Measurements from ENCODE around the gene PPT2.
"Not testable (repeated sequence)": the region's sequence is repeated elsewhere in the genome, so short reads cannot be mapped to it uniquely, and the experiment has no call there.

Gene PPT2

GRCh38 chr6:32190911-32191677, 37.2 kb downstream of the PPT2 start:
- DNase-seq: no peak

DNA sequence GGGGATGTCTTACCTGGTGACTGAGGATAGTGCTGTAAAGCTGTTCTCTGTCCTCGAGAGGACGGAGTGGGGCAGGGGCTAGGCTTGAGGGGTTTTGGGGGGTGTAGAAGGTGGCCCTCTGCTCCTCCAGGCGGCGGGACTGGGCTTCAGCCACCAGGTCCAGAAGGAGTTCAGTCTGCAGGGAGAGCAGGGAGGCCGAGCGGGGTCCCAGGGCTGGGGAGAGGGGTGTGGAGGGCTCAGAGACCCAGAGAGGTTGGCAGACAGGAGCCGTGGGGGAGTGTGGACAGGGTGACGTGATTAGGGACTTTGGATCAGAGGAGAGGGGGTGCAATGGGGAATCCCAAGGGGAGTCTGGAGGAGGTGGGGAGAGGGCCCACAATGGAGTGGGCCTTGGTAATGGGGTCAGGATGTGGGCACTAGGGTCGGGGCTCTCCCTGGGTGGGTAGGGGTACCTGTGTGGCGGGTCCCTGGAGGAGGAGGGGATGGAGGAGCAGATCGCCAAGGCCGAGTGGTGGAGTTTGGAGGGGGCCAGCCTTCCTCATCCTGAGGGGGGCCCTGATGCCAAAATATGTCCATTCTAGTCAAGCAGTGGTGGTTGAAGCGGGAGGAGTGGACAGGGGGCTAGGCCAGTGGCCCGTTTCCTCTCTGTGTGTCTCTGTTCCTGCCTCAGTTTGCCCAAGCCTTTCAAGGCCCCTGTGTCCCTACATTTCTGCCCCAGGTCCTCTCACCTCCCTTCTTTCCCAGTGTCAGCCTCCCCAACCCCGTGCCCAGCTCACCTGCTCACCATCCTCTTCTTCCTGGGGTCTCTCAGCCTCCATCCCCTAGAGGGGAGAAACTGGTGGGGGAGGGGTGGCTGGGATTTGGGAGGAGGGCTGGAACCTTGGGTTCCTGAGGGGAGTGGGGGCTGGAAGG, 38.0 kb downstream of the PPT2 start:
- no peak for DNase-seq

- peak; percentile 79 for DNase-seq
Measured at GRCh38 chr6:32192608-32193039, 38.7 kb downstream of the PPT2 start, which contains the start of gene GPSM3. GPSM3 (minus strand) TSS chr6:32192643; CDS start chr6:32192513, 130 bp downstream.

- not testable (repeated sequence) for DNase-seq
Measured at GRCh38 chr6:32193096-32193495, 39.2 kb downstream of the PPT2 start.

- no peak for DNase-seq
Measured at GRCh38 chr6:32194388-32194787, 40.4 kb downstream of the PPT2 start.

DNA sequence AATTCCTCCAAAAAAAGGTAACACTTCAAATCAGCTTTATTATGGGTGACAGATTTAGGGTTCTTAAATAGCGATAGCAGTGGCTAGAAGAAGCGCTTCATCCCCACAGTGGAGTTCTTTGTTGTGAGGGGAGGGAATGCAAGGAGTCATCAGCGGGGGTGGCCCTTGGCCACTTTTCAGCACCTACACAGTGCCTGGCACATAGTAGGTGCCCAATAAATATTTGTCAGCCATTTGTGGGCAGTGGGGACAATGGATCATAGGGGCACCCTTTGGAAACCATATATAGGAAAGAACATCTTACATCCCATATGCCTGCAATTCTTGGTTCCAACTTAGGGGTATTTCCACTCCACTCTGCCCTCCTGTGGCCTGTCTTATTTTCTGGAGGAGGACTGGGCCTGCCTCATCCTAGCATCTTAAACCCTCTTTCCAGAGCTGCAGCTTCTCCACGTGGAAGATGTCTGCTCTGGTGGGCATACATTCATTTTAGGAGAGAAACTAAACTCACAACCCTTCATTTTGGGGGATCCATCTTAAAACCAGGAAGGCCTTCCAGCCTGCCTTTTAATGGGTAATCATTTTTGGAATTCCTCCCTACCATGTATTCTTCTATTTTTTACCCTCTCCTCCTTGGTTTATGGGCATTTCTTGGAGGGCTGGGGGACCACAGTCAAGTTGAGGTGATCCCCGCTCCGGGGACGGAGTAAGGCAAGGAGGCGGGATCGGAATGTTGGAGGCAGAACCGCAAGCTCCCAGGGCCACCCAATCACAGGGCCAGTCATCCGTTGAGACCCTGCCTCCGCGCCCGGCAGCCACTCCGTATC, 41.1 kb downstream of the PPT2 start:
- DNase-seq: peak; percentile 40

DNA sequence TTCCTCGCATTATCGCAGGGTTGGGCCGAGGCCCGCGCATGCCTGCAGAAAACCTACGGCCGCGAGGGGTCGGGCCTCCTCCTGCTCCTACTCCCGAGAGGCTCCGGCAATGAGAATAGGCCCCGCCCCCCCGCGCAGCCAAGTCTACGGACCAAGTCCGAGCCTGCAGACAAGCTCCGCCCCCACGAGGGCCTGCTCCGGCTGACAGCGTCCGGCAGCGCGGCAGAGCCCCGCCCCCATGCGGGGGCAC, 41.6 kb downstream of the PPT2 start:
- peak; percentile 100 for DNase-seq

GRCh38 chr6:32195902-32196681, 42.2 kb downstream of the PPT2 start:
- DNase-seq: peak; percentile 61

DNA sequence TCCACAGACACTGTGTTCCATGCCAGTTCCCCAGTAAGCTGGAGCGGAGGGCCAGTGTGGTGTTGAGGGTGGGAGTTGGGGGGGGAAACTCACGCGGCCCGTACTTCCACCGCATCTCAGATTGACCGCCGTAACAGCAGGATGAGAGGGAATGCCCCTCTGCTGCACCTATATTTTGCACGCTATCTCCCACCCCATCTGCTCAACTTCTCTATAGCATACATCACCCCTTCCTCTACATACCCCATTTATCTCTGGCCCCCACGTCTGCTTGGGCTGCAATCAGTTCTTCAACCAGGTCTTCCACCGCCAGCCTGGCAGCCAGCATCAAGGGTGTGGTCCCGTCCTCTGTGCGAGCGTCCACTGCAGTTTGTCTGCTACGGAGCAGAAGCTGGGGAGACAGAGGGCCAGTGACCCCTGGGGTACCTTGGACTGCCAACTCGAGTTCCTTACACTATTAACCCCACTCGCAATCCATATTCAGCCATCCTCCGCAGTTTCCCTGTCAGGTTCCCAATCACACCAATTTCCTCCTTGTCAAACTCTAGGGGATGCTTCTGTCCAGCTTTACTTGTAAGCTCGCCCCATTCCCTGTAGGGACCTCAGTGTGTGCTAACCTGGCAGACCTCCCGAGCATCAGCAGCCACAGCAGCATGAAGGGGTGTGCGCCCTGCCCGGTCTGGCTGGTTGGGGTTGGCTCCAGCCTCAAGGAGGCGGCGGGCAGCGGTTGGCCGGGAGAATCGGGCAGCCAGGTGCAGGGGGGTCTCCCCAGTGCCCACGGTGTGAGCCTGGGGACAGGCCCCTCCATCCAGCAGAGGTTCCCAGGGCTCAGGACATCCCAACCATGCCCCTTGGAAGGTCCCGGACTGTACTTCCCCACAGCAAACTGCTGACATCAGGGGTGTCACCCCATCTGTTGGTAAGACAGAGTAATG, 43.0 kb downstream of the PPT2 start:
- DNase-seq: no peak

GRCh38 chr6:32198345-32198696, 44.4 kb downstream of the PPT2 start:
- no peak for DNase-seq

GRCh38 chr6:32198866-32199265, 44.9 kb downstream of the PPT2 start:
- no peak for DNase-seq

DNA sequence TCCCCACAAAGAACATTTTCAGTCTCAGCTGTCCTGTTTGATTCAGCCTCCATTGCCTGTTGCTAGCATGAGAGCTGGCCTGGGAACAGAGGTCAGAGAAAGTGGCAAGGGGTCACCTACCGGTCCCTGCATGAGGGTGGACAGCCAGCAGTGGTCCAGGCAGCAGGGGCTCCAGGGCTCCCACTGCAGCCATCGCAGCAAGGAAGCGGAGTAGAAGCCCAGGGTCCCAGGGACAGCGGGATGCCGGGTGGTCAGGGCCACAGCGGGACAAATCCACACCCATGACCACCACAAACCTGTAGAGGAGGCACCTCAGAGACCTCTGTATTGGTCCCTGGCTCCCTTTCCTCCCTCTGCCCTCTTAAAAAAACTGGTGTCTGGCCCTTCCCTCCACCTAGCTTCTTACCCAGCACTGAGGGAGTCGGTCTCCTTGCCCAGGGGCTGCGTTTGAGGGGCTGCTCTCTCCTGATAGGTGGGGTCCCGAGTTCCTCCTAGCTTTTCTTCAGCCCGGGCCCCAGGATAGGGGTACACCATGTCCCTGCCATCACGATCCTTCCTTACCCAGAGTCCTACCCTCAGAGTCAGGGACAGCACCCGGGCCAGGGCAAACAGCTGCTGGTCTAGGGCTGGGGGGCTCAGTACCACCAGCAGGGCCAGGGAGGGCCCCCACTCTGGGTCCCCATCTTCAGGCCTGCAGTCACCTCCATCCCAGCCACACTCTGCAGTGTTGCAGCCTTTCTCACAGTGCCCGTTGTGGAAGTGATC, 47.0 kb downstream of the PPT2 start:
- DNase-seq: no peak

DNA sequence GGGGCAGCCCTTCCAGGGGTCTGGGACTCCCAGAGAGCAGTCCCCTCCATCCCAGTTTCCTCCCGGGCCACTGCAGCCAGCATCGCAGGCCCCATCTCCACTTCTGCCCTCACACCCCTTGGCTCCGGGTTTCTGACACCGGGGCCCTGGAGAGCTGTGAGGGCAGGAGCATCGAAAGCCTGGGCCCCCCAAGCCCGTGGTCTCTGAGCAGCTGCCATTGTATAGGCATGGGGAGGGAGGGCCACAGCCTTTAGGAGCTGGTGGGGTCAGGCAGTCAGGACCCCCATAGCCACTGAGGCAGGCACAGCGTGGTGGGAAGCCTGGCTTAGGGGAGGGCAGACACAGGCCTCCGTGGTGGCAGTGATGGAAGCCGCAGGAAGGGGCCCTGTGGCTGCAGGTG, 48.2 kb downstream of the PPT2 start:
- DNase-seq: no peak

GRCh38 chr6:32203426-32204267, 49.7 kb downstream of the PPT2 start:
- no peak for DNase-seq

DNA sequence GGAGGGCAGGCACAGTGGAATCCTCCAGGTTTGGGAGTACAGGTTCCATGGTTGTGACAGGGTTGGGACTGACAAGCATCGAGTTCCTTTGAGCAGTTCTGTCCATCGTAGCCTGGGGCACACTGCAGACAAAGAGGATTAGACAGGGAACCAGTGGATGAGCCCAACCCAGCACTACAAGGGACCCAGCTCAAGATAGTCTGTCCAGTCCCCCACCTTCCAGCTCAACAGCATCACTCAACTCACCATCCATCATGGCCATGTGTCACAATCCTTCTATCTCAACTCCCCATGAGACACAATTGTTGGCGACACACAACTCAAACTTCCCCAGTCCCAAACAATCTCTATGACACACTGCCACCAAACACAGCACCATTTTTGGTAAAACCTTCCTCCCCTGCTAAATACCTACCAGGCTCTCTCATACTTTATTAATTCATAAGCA, 50.4 kb downstream of the PPT2 start:
- no peak for DNase-seq

- DNase-seq: no peak
Measured at GRCh38 chr6:32208996-32209395, 55.1 kb downstream of the PPT2 start.

- no peak for DNase-seq
Measured at GRCh38 chr6:32210191-32210601, 56.3 kb downstream of the PPT2 start.

DNA sequence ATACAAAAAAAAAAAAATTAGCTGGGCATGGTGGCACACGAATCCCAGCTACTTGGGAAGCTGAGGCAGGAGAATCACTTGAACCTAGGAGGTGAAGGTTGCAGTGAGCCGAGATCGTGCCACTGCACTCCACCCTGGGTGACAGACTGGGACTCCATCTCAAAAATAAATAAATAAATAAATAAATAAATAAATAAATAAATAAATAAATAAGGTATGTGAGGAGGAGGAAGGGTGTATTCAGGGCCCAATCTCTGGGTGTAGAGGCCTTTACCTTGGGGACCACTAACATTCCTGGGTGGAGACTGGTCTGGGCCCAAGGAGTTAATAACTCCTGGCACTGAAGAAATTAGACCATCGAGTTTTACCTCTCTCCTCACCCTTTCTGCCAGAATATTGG, 57.5 kb downstream of the PPT2 start:
- DNase-seq: not testable (repeated sequence)

GRCh38 chr6:32212076-32212760, 58.3 kb downstream of the PPT2 start:
- DNase-seq: no peak

All from CD4-positive, alpha-beta T cell treated with Interleukin-6 for 4 hours (primary cell).